ENCODE results near the gene LRRC71. TPM values are rescaled to one million over a fixed set of nuclear protein-coding genes. Genes with fewer than 3 reads are reported as not detected.

LRRC71 gene
- total RNA-seq, 2 experiments from 2014 or later = not detected

- no peak overlapping the region for H3K4me3 Mint-ChIP-seq
- CTCF ChIA-PET = interaction anchor here (1.1 to 1.6 kb wide), 2 partner anchors 43 to 86 kb away, joined by 3 to 7 read pairs; no protein-coding TSS in a partner anchor
- H3K27me3 Mint-ChIP-seq (ENCODE audit: low read depth) = peaks cover 30% of the 10 kb centered on the region
- no peak overlapping the region for H3K27ac Mint-ChIP-seq
- POLR2A ChIA-PET = no interaction called here
- H3K9me3 Mint-ChIP-seq (ENCODE audit: insufficient read depth) = no peaks in the 10 kb centered on the region
- no peaks in the 10 kb centered on the region for H3K4me1 Mint-ChIP-seq (ENCODE audit: low read depth)
- ATAC-seq (no peak), DNase-seq (no peak)
- no peaks in the 10 kb centered on the region for H3K36me3 Mint-ChIP-seq (ENCODE audit: low read depth)
These were observed 37.9 kb upstream of the LRRC71 start for GRCh38 chr1:156882543-156882942.

DNA sequence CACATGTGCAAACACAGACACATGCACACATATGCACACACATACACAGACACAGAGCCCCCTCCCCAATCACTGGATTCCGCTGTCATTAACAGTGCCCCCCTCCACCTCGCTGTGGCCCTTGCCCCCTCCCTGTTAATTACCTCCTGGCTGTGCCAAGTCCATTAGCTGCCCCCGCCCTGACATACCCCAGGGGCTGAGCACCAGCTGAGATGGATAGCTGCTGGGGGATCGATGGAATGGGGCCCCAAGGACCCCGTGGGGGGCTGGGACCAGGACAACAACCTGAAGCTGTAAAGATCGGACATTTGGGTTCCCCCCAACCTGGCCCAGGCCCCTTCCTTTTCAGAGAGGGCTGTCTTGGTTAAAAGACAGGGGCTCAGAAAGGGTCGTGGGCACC lies 36.5 kb upstream of the LRRC71 start:
- no peaks in the 10 kb centered on the region for H3K4me1 Mint-ChIP-seq (ENCODE audit: low read depth)
- CTCF ChIA-PET = interaction anchor here (1.0 to 1.9 kb wide), 3 partner anchors 8 to 84 kb away, joined by 3 to 10 read pairs (median 6); partner anchors contain the start of gene NTRK1
- POLR2A ChIA-PET = interaction anchor here (0.6 kb wide), 1 partner anchor 156 kb away, joined by 5 read pairs; the partner anchor contains the start of genes ISG20L2 and METTL25B
- H3K9me3 Mint-ChIP-seq (ENCODE audit: insufficient read depth) = no peaks in the 10 kb centered on the region
- ATAC-seq (no peak), DNase-seq (no peak)
- H3K36me3 Mint-ChIP-seq (ENCODE audit: low read depth) = no peaks in the 10 kb centered on the region
- no peak overlapping the region for H3K4me3 Mint-ChIP-seq
- H3K27ac Mint-ChIP-seq = no peak overlapping the region
- peaks cover 30% of the 10 kb centered on the region for H3K27me3 Mint-ChIP-seq (ENCODE audit: low read depth)

GRCh38 chr1:156884560-156885184 lies 35.8 kb upstream of the LRRC71 start:
- no peaks in the 10 kb centered on the region for H3K4me1 Mint-ChIP-seq (ENCODE audit: low read depth)
- ATAC-seq (no peak), DNase-seq (no peak)
- no peaks in the 10 kb centered on the region for H3K36me3 Mint-ChIP-seq (ENCODE audit: low read depth)
- H3K9me3 Mint-ChIP-seq (ENCODE audit: insufficient read depth) = no peaks in the 10 kb centered on the region
- CTCF ChIA-PET = interaction anchor here (1.0 to 8.9 kb wide), 6 partner anchors 7 to 158 kb away, joined by 3 to 89 read pairs (median 4); partner anchors contain the start of genes ISG20L2, METTL25B and NTRK1
- POLR2A ChIA-PET = interaction anchor here (0.6 kb wide), 1 partner anchor 156 kb away, joined by 5 read pairs; the partner anchor contains the start of genes ISG20L2 and METTL25B
- H3K27me3 Mint-ChIP-seq (ENCODE audit: low read depth) = peaks cover 28% of the 10 kb centered on the region
- H3K27ac Mint-ChIP-seq = no peak overlapping the region
- no peak overlapping the region for H3K4me3 Mint-ChIP-seq

GRCh38 chr1:156885314-156885713 lies 35.1 kb upstream of the LRRC71 start:
- Mint-ChIP-seq H3K4me1 (ENCODE audit: low read depth) (peaks cover 2% of the 10 kb centered on the region), H3K36me3 (ENCODE audit: low read depth) (no peaks in the 10 kb centered on the region), H3K9me3 (ENCODE audit: insufficient read depth) (no peaks in the 10 kb centered on the region), H3K27me3 (ENCODE audit: low read depth) (peaks cover 30% of the 10 kb centered on the region), H3K27ac (no peak overlapping the region), H3K4me3 (no peak overlapping the region)
- no peak for DNase-seq
- ChIA-PET POLR2A (no interaction called here), CTCF (interaction anchor here (0.9 to 8.9 kb wide), 5 partner anchors 15 to 189 kb away, joined by 3 to 93 read pairs (median 4); partner anchors contain the start of genes ISG20L2 and METTL25B)
- no peak for ATAC-seq

DNA sequence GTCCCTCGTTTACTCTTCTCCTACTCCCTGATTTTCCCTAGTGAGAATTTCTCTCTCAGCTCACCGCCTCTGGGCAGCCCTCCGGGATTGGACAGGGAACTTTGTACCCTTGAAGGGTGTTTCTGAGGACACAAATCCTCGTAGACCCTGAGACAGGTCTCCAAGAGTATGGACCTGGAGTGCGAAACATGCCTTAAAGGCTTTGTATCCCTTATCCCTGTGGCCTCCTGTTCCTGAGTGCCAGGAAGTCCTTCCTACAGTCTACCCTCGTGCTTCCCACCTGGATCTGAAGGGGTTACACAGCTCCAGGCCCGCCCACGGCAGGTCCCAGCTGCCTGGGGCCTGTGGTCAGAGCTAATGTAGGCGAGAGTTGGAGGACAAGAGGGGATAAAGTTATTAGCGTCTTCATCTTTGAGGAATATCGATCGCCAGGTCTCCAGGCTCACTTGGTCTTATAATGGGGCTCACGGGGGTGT lies 34.5 kb upstream of the LRRC71 start:
- H3K4me3 Mint-ChIP-seq = no peak overlapping the region
- peaks cover 36% of the 10 kb centered on the region for H3K27me3 Mint-ChIP-seq (ENCODE audit: low read depth)
- CTCF ChIA-PET = interaction anchor here (0.9 to 8.9 kb wide), 4 partner anchors 26 to 188 kb away, joined by 3 to 93 read pairs (median 46); partner anchors contain the start of genes ISG20L2 and METTL25B
- no peaks in the 10 kb centered on the region for H3K9me3 Mint-ChIP-seq (ENCODE audit: insufficient read depth)
- no peaks in the 10 kb centered on the region for H3K36me3 Mint-ChIP-seq (ENCODE audit: low read depth)
- peaks cover 5% of the 10 kb centered on the region for H3K4me1 Mint-ChIP-seq (ENCODE audit: low read depth)
- no peak for DNase-seq
- no peak overlapping the region for H3K27ac Mint-ChIP-seq
- POLR2A ChIA-PET = no interaction called here
- no peak for ATAC-seq

DNA sequence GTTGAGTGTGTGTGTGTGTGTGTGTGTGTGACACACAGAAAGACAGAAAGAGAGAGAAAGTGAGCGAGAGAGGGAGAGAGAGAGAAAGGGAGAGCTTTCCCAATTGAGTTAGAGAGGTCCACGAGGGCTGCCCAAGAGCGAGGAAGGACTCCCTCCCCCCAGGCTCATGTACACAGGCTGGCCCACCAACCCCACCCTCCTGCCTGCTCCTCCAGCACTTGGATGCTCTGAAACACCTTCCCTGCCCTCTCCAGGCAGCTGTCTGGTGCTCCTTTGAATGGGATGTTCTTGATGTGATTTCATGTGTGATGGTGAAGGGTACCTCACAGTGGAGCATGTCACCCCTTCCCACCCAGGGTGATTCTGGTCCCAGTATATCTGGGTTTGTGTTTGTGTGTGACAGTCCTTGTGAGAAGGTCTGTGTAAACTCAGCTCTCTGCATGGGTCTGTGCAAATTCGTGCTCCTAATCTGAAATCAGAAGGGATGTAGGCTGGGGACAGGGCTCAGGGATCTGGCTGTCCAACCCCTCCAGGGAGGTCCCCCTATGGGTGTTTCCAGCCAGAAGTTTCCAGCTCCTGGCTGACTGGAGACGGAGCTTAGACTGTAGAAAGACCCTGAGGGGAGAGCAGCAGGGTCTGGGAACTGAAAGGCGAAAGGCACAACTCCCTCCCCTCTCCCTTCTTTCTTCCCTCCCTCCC lies 33.7 kb upstream of the LRRC71 start:
- H3K36me3 Mint-ChIP-seq (ENCODE audit: low read depth) = no peaks in the 10 kb centered on the region
- POLR2A ChIA-PET = interaction anchor here (0.6 kb wide), 1 partner anchor 229 kb away, joined by 3 read pairs; no protein-coding TSS in a partner anchor
- H3K9me3 Mint-ChIP-seq (ENCODE audit: insufficient read depth) = no peaks in the 10 kb centered on the region
- peaks cover 6% of the 10 kb centered on the region for H3K4me1 Mint-ChIP-seq (ENCODE audit: low read depth)
- no peak for ATAC-seq
- H3K27me3 Mint-ChIP-seq (ENCODE audit: low read depth) = peaks cover 44% of the 10 kb centered on the region
- no peak for DNase-seq
- H3K27ac Mint-ChIP-seq = peak overlapping the region; percentile 56
- CTCF ChIA-PET = interaction anchor here (0.6 to 8.9 kb wide), 7 partner anchors 27 to 197 kb away, joined by 3 to 93 read pairs (median 54); partner anchors contain the start of genes ISG20L2 and METTL25B
- no peak overlapping the region for H3K4me3 Mint-ChIP-seq

GRCh38 chr1:156887317-156887716 lies 33.1 kb upstream of the LRRC71 start:
- DNase-seq = no peak
- POLR2A ChIA-PET = no interaction called here
- H3K9me3 Mint-ChIP-seq (ENCODE audit: insufficient read depth) = no peaks in the 10 kb centered on the region
- peaks cover 50% of the 10 kb centered on the region for H3K27me3 Mint-ChIP-seq (ENCODE audit: low read depth)
- H3K36me3 Mint-ChIP-seq (ENCODE audit: low read depth) = no peaks in the 10 kb centered on the region
- H3K4me1 Mint-ChIP-seq (ENCODE audit: low read depth) = peaks cover 12% of the 10 kb centered on the region
- H3K27ac Mint-ChIP-seq = no peak overlapping the region
- CTCF ChIA-PET = interaction anchor here (0.8 to 8.9 kb wide), 8 partner anchors 12 to 198 kb away, joined by 3 to 93 read pairs (median 37); partner anchors contain the start of genes ISG20L2 and METTL25B
- no peak for ATAC-seq
- H3K4me3 Mint-ChIP-seq = no peak overlapping the region

- Mint-ChIP-seq H3K9me3 (ENCODE audit: insufficient read depth) (no peaks in the 10 kb centered on the region), H3K4me1 (ENCODE audit: low read depth) (peaks cover 16% of the 10 kb centered on the region), H3K4me3 (no peak overlapping the region), H3K27ac (no peak overlapping the region), H3K27me3 (ENCODE audit: low read depth) (peaks cover 50% of the 10 kb centered on the region), H3K36me3 (ENCODE audit: low read depth) (no peaks in the 10 kb centered on the region)
- CTCF ChIA-PET = interaction anchor here (0.8 to 8.9 kb wide), 9 partner anchors 12 to 198 kb away, joined by 3 to 138 read pairs (median 54); partner anchors contain the start of genes INSRR, ISG20L2, METTL25B and NTRK1
- POLR2A ChIA-PET = no interaction called here
- DNase-seq = no peak
- ATAC-seq = no peak
These were observed 32.7 kb upstream of the LRRC71 start for GRCh38 chr1:156887734-156888133.

GRCh38 chr1:156889802-156890580 lies 30.4 kb upstream of the LRRC71 start:
- POLR2A ChIA-PET = interaction anchor here (0.7 to 1.4 kb wide), 2 partner anchors 52 to 89 kb away, joined by 3 read pairs; no protein-coding TSS in a partner anchor
- H3K27me3 Mint-ChIP-seq (ENCODE audit: low read depth) = peaks cover 57% of the 10 kb centered on the region

GRCh38 chr1:156892190-156893047 lies 28.0 kb upstream of the LRRC71 start:
- H3K36me3 Mint-ChIP-seq (ENCODE audit: low read depth) = no peaks in the 10 kb centered on the region
- no peak overlapping the region for H3K27ac Mint-ChIP-seq
- peaks cover 29% of the 10 kb centered on the region for H3K4me1 Mint-ChIP-seq (ENCODE audit: low read depth)
- ATAC-seq (peak; percentile 97), DNase-seq (peak; percentile 92)
- CTCF ChIA-PET = interaction anchor here (0.6 to 8.9 kb wide), 25 partner anchors 9 to 629 kb away, joined by 3 to 138 read pairs (median 6); partner anchors contain the start of genes CRABP2, INSRR, ISG20L2 and LRRC71
- no peaks in the 10 kb centered on the region for H3K9me3 Mint-ChIP-seq (ENCODE audit: insufficient read depth)
- H3K27me3 Mint-ChIP-seq (ENCODE audit: low read depth) = peaks cover 50% of the 10 kb centered on the region
- POLR2A ChIA-PET = interaction anchor here (0.8 to 1.0 kb wide), 2 partner anchors 35 to 164 kb away, joined by 3 to 4 read pairs; partner anchors contain the start of genes ISG20L2 and METTL25B
- peak overlapping the region; percentile 67 for H3K4me3 Mint-ChIP-seq

More at GRCh38 chr1:156889802-156890580, 30.4 kb upstream of the LRRC71 start:
- no peak overlapping the region for H3K27ac Mint-ChIP-seq
- CTCF ChIA-PET = interaction anchor here (0.7 to 8.9 kb wide), 43 partner anchors 10 to 266 kb away, joined by 3 to 138 read pairs (median 6); partner anchors contain the start of genes INSRR, ISG20L2, METTL25B and MRPL24
- peaks cover 23% of the 10 kb centered on the region for H3K4me1 Mint-ChIP-seq (ENCODE audit: low read depth)
- H3K9me3 Mint-ChIP-seq (ENCODE audit: insufficient read depth) = no peaks in the 10 kb centered on the region
- no peaks in the 10 kb centered on the region for H3K36me3 Mint-ChIP-seq (ENCODE audit: low read depth)
- DNase-seq (peak; percentile 74), ATAC-seq (no peak)
- no peak overlapping the region for H3K4me3 Mint-ChIP-seq
